Neural progenitor cell (in vitro differentiated cells): Measurements from ENCODE around the gene APLN. TPM values are rescaled to one million over a fixed set of nuclear protein-coding genes. Genes with fewer than 3 reads are reported as not detected.

Experiments used
- DNase-seq: peaks from one replicate; pipeline ENCODE4 v3.0.0-alpha.2; 2016; ENCODE audit warnings: low spot score
- H2AFZ ChIP-seq: fragments of 200-600 bp; sonication (generic); replicated peaks from 2 replicates; pipeline ENCODE4 v1.6.1; 2016; ENCODE audit warnings: antibody characterized with exemption
- H3F3A ChIP-seq: fragments of 200-600 bp; sonication (generic); 2 replicates; pipeline ENCODE4 v1.6.1; 2016; ENCODE audit warnings: antibody characterized with exemption, low read depth
- H3K27ac ChIP-seq: fragments of 200-600 bp; sonication (generic); 2 replicates; pipeline ENCODE4 v1.5.1; 2016; ENCODE audit warnings: mild to moderate bottlenecking
- H3K27me3 ChIP-seq: fragments of 200-600 bp; sonication (generic); 2 replicates; pipeline ENCODE4 v1.6.1; 2016; ENCODE audit warnings: mild to moderate bottlenecking, moderate library complexity
- H3K36me3 ChIP-seq: fragments of 200-600 bp; sonication (generic); 2 replicates; pipeline ENCODE4 v1.5.1; 2016
- H3K4me1 ChIP-seq: fragments of 200-600 bp; sonication (generic); 2 replicates; pipeline ENCODE4 v1.6.1; 2016; ENCODE audit warnings: mixed run types
- H3K4me2 ChIP-seq: fragments of 200-600 bp; sonication (generic); 2 replicates; pipeline ENCODE4 v1.6.1; 2016
- H3K4me3 ChIP-seq: fragments of 200-600 bp; sonication (generic); 2 replicates; pipeline ENCODE4 v1.5.1; 2016
- H3K79me2 ChIP-seq: fragments of 200-600 bp; sonication (generic); 2 replicates; pipeline ENCODE4 v1.6.1; 2016; ENCODE audit warnings: low read depth
- H3K9ac ChIP-seq: fragments of 200-600 bp; sonication (generic); 2 replicates; pipeline ENCODE4 v1.6.1; 2016
- H3K9me3 ChIP-seq: fragments of 200-600 bp; sonication (generic); 2 replicates; pipeline ENCODE4 v1.5.1; 2016; ENCODE audit warnings: low read depth
- H4K20me1 ChIP-seq: fragments of 200-600 bp; sonication (generic); 2 replicates; pipeline ENCODE4 v1.6.1; 2016; ENCODE audit warnings: low read depth
- H3K27ac Mint-ChIP-seq: 3 replicates; pipeline ENCODE4 v1.8.0; 2021; ENCODE audit warnings: mixed read lengths
- H3K27me3 Mint-ChIP-seq: 2 replicates; pipeline ENCODE4 v1.8.0; 2022; ENCODE audit warnings: low read depth, mild to moderate bottlenecking, inconsistent platforms, moderate library complexity, mixed read lengths; ENCODE audit not compliant: insufficient read depth
- H3K36me3 Mint-ChIP-seq: 3 replicates; pipeline ENCODE4 v1.8.0; 2021; ENCODE audit warnings: mixed read lengths
- H3K4me1 Mint-ChIP-seq: 3 replicates; pipeline ENCODE4 v1.8.0; 2021; ENCODE audit warnings: mixed read lengths
- H3K4me3 Mint-ChIP-seq: 3 replicates; pipeline ENCODE4 v1.8.0; 2021; ENCODE audit warnings: mild to moderate bottlenecking, moderate library complexity, mixed read lengths
- H3K9me3 Mint-ChIP-seq: 3 replicates; pipeline ENCODE4 v1.8.0; 2020; ENCODE audit warnings: mixed read lengths
- EZH2 ChIP-seq: fragments of 200-600 bp; sonication (generic); IDR thresholded peaks from 2 replicates; pipeline ENCODE4 v1.6.1; 2017; ENCODE audit warnings: antibody characterized with exemption, mild to moderate bottlenecking, moderate library complexity
- EZH2phosphoT487 ChIP-seq: fragments of 200-600 bp; sonication (generic); IDR thresholded peaks from 2 replicates; pipeline ENCODE4 v1.6.1; 2017; ENCODE audit warnings: antibody characterized with exemption
- total RNA-seq: library from RNA; depleted of rRNA; stranded (reverse); fragments of >200 nt; gene quantifications from 2 replicates; pipeline ENCODE4 v1.2.3, GENCODE V29; 2015; ENCODE audit warnings: low replicate concordance
- TF ChIP-seq, protein P1 (sequence below): fragments of 200-600 bp; sonication (generic); IDR thresholded peaks from 2 replicates; pipeline ENCODE4 v1.5.1; 2017; ENCODE audit warnings: antibody characterized with exemption, mild to moderate bottlenecking

Gene APLN
- total RNA-seq, 1 donor from 2014 or later, result 0.22 TPM

DNA sequence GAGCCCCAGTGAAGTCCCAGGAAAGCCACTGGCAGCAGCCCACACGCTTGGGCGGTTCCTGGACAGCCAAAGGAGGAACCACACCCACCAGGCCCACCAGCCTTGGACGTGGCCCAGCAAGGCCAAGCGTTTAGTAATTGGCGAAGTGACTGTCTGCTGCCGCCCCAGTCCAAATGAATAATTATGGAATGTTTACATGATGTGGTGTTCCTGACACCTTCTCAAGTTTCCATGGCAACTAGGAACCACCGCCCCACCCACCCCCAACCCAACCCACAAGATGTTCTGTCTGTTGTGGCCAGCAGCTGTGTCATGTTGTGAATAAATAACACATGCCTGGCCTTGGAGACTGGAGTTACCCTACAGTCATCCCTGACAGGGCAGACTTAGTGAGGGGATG, 22.3 kb downstream of the APLN start:
- Histone ChIP-seq H3K4me3 (no peak overlapping the region), H3K79me2 (no peaks in the 10 kb centered on the region), H3K27ac (no peak overlapping the region), H3K4me1 (no peaks in the 10 kb centered on the region), H2AFZ (no peak overlapping the region), H3F3A (no peaks in the 10 kb centered on the region), H3K27me3 (no peaks in the 10 kb centered on the region), H4K20me1 (no peaks in the 10 kb centered on the region), H3K36me3 (no peaks in the 10 kb centered on the region), H3K4me2 (no peak overlapping the region), H3K9ac (no peak overlapping the region), H3K9me3 (no peaks in the 10 kb centered on the region)
- Mint-ChIP-seq H3K4me1 (peaks cover 46% of the 10 kb centered on the region), H3K36me3 (no peaks in the 10 kb centered on the region), H3K27me3 (peaks cover 25% of the 10 kb centered on the region), H3K9me3 (no peaks in the 10 kb centered on the region), H3K4me3 (no peak overlapping the region), H3K27ac (no peak overlapping the region)
- TF ChIP-seq, protein P1, sequence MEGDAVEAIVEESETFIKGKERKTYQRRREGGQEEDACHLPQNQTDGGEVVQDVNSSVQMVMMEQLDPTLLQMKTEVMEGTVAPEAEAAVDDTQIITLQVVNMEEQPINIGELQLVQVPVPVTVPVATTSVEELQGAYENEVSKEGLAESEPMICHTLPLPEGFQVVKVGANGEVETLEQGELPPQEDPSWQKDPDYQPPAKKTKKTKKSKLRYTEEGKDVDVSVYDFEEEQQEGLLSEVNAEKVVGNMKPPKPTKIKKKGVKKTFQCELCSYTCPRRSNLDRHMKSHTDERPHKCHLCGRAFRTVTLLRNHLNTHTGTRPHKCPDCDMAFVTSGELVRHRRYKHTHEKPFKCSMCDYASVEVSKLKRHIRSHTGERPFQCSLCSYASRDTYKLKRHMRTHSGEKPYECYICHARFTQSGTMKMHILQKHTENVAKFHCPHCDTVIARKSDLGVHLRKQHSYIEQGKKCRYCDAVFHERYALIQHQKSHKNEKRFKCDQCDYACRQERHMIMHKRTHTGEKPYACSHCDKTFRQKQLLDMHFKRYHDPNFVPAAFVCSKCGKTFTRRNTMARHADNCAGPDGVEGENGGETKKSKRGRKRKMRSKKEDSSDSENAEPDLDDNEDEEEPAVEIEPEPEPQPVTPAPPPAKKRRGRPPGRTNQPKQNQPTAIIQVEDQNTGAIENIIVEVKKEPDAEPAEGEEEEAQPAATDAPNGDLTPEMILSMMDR, result no peak
- TF ChIP-seq EZH2phosphoT487, result no peak
- no peak for TF ChIP-seq EZH2
- no peak for DNase-seq

DNA sequence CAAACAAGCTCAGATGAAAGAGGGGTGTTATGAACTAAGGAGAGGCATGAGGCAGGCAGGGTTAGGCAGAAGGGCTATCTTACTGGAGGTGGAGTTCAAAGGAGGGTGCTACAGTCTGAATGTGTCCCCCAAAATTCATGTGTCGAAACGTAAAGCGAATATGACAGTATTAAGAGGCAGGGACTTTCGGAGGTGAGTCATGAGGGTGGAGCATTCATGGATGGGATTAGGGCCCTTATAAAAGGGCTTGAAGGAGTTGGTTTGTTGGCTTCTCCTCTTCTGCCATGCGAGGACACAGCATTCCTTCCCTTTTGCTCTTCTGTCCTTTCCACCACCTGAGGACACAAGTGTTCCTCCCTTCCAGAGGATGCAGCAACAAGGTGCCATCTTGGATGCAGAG, 22.9 kb downstream of the APLN start:
- no peak overlapping the region for H3K4me3 Mint-ChIP-seq
- no peaks in the 10 kb centered on the region for H3K36me3 Mint-ChIP-seq
- no peak overlapping the region for H3K27ac ChIP-seq

DNA sequence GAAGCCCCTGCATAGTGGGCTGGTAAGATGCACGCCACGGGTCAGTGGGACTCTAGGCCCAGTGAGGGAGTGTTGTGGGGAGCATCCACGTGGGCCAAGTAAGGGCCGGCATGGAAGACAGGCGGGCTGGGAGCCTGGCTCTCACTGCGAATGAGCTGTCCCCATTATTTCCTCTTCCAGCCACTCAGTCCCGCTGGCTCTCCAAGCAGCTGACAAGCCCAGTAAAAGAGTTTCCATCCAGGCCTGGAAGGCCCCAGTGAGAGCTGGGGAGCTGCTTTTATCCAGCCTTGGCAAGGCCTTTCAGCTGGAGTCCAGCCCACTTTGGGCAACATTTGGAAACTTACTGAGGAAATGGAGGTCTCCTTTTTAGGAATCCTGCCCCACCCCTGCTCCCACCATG, 24.9 kb downstream of the APLN start:
- DNase-seq, result no peak
- peaks cover 22% of the 10 kb centered on the region for H3K4me1 Mint-ChIP-seq
- no peaks in the 10 kb centered on the region for H3K27me3 ChIP-seq
- H2AFZ ChIP-seq, result no peak overlapping the region
- H4K20me1 ChIP-seq, result no peaks in the 10 kb centered on the region
- H3K4me1 ChIP-seq, result no peaks in the 10 kb centered on the region
- no peaks in the 10 kb centered on the region for H3F3A ChIP-seq
- no peak overlapping the region for H3K9ac ChIP-seq
- no peaks in the 10 kb centered on the region for H3K36me3 Mint-ChIP-seq
- H3K9me3 Mint-ChIP-seq, result peaks cover 2% of the 10 kb centered on the region
- H3K4me2 ChIP-seq, result no peak overlapping the region
- peaks cover 23% of the 10 kb centered on the region for H3K27me3 Mint-ChIP-seq
- H3K4me3 ChIP-seq, result no peak overlapping the region
- no peak overlapping the region for H3K27ac Mint-ChIP-seq
- TF ChIP-seq, protein P1, result no peak
- TF ChIP-seq EZH2phosphoT487, result no peak
- no peak for TF ChIP-seq EZH2
- H3K27ac ChIP-seq, result no peak overlapping the region
- H3K4me3 Mint-ChIP-seq, result no peak overlapping the region
- H3K79me2 ChIP-seq, result no peaks in the 10 kb centered on the region
- no peaks in the 10 kb centered on the region for H3K9me3 ChIP-seq
- no peaks in the 10 kb centered on the region for H3K36me3 ChIP-seq

More for the DNA sequence above, 22.9 kb downstream of the APLN start:
- no peak overlapping the region for H3K27ac Mint-ChIP-seq
- no peaks in the 10 kb centered on the region for H3K36me3 ChIP-seq
- no peaks in the 10 kb centered on the region for H3K4me1 ChIP-seq
- peaks cover under 1% of the 10 kb centered on the region for H3K9me3 Mint-ChIP-seq
- TF ChIP-seq EZH2 (no peak), EZH2phosphoT487 (no peak)
- TF ChIP-seq, protein P1, result no peak
- no peaks in the 10 kb centered on the region for H4K20me1 ChIP-seq
- no peaks in the 10 kb centered on the region for H3K9me3 ChIP-seq
- no peak for DNase-seq
- H3K27me3 Mint-ChIP-seq, result peaks cover 23% of the 10 kb centered on the region
- no peak overlapping the region for H3K9ac ChIP-seq
- no peaks in the 10 kb centered on the region for H3K79me2 ChIP-seq
- H3K27me3 ChIP-seq, result no peaks in the 10 kb centered on the region
- no peak overlapping the region for H3K4me2 ChIP-seq
- no peaks in the 10 kb centered on the region for H3F3A ChIP-seq
- no peak overlapping the region for H3K4me3 ChIP-seq
- no peak overlapping the region for H2AFZ ChIP-seq
- H3K4me1 Mint-ChIP-seq, result peaks cover 41% of the 10 kb centered on the region
